ENCODE data around the gene NRARP.
A peak's percentile ranks its signal among the peaks of the same experiment; 100 is the strongest.

The NRARP gene

GRCh38 chr9:137310189-137311052 lies 8.3 kb upstream of the NRARP start:
- no peak for DNase-seq

DNA sequence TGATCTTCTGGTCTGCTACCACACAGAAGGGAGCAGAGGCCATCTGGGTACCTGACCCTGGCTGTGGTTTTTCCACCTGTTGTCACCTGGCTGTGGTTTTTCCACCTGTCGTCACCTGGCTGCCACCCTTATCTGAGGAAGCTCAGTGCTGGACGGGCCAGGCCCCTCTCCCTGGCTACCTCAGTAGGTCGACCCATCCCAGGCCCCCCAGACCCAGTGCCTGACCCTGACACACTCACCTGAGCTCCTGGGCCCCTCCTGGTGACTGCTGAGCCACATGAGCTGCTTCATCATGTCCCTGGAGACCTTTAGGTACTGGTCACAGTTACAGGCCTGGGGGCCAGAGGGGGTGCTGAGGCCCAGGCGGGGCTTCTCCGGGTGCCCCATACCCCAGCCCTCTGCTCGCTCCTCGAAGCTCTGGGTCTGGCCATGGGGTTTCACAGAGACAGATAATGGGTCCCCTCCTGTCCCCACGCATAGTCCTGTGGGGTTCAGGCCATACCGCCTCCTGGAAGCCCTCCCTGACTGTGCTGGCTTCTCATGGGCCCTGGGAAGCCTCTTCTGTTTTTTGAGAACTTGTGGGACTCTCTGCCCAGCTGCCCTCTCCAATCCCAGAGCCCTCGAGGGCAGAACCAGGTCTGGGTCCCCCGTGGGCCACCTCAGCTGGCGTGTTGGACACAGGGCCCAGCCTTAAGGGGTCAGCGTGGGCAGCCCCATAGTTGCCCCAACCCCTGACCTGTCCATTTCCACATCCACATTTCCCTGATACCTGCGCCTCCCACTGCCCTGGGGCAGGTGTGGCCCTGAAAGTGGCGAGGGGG lies 7.5 kb upstream of the NRARP start:
- no peak for DNase-seq

DNA sequence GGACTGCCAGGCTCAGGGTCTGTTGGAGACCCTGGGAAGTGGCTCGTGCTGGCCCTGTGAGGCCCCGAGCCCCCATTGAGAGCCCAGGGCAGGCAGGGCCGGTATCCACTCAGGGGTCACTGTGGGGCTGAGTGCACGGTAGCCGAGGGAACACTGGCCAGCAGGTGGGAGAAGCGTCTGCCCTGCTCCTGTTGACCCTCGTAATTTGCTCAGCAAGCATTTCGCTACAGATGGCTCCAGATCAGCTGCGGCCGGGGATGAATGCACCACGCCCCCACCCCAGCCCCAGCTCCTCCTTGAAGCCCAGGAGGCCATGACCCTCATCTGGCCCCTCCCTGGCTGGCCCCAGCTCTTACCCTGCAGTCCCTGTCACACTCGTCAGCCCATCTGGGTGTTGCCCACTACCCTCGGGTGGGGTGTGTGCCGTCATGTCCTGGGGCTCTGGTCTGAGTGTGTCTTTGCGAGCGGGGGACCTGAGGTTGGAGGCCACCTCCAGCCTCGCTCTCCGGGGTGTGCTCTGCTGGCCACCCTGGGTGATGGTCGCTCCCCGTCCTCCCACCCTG lies 6.1 kb upstream of the NRARP start:
- DNase-seq: no peak

DNA sequence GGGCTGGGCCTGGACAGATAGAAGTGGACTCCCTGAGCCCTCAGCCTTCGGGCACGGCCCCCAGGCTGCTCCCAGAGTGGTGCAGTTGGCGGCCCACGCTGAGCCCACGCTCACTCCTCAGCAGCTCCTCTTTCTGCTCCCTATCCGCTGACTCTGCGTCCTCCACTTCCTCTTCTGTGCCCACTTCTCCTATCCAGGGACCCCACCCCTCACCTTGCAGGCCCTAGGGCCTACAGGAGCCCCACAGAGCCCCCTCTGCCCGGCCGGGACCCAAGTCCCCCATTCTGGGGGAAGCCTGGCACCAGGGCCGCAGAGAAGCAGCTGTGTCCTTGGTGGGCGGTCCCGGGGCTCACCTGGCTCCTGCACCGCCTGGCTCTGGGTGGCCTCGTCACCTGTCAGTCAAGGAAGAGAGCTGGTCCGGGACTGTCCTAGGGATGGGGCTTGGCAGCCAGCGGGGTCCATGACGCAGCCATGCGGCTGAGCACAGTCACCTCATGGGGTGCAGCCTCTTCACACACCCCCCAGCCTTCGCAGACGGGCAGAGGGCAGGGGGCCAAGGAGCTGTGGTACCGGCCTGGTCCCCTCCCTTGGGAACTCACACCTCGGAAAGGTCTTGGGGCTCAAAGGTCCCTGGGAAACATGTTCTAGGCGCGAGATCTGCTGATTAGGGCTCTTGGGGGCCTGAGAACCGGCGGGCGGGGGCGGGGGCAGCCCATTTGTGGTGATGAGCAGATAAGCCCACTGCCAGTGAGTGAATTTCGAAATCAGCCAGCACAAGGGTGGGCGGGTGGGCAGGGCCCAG lies 5.4 kb upstream of the NRARP start:
- DNase-seq: no peak

- no peak for DNase-seq
Observed at GRCh38 chr9:137306850-137307254, 4.8 kb upstream of the NRARP start.

DNA sequence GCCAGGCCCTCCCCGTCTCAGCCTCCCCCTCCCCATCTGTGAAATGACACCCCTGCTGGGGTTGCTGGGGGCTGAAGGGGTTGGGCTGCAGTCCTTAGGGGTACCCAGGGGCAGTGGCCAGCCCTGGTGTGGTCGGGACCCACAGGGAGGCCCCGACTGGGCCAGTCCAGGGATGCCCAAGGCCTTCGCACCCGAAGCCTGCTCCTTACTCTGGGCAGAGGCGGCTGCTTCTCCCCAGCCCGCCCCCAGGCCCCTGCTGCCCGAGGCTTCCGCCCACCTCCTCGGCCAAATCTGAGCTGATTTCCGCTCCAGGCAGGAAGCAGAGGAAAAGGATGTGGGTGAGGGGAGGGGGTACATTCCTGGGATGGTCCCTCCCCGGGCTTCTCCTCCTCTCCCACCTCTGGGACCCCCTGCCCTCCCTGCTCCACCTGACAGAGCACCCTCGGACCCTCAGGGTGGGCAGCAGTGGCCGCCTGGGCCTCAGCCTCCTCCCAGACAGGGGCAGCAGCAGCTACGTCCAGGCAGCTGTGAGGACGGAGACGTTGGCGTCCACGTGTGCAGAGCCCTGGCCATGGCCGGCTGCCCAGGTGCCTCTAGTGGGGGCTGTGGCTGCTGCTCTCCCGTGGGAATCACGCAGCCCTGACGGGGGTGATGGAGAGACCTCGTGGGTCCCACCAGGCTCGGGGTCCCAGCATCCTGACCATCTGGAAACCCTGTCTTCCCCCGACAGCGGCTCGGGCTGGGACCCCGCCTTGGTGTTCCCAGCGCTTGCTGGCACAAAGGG lies 4.2 kb upstream of the NRARP start:
- DNase-seq: no peak

- DNase-seq: no peak
Observed at GRCh38 chr9:137305798-137306065, 3.7 kb upstream of the NRARP start.

GRCh38 chr9:137305060-137305797 lies 3.2 kb upstream of the NRARP start:
- peak; percentile 57 for DNase-seq

DNA sequence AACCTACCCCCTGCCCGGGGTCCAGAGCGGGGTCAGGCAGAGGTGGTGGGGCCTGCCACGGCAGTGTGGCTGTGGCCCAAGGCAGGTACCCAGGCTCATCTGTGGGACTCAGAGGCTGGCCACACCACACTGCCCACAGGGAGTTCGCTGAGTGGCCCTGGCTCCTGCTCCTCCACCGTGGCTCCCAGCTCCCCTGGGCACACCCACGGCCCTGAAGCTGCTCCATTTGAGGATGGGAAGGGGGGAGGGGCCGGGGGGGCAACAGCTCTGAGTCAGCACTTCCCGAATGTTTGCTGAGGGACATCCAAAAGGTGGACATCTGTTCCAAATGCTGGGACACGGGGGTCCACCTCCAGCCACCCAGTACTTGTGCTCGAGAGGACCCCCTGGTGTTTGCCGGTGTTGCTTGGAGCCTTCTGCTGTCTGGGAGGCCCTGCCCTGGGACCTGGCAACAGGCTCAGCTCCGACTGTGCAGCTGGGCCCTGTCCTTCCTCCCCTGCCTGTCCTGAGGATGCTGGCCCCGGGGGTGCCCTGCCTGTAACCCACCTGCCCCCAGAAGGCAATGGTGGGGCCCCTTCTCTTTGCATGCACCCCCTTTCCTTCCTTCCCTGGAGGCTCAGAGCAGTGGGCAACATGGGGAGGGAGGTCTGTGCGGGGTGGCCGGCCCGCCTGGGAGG lies 2.5 kb upstream of the NRARP start:
- DNase-seq: no peak

DNA sequence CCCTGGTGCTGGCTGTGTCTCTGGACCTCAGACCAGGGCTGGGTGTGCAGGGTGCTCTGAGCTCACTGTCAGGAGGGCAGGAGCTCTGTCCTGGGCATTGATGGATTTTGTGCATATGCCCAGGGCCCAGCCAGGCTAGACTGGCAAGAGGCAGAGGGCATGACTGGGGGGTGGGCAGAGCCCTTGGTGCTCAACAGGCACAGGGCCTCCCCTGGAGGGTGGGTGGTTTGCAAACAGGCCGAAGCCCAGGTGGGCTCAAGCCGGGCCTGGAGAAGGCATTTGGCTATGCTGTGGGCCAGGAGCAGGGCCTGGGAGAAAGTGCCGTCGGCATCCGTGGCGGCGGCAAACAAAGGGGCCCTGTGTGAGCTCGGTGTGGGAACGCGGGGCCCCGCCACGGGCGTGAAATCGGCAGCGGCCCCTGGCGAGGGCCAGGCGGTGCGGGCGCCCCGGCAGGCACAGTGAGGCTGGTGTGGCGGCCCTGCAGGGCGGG lies 1.9 kb upstream of the NRARP start:
- DNase-seq: no peak

GRCh38 chr9:137303151-137303892 lies 1.3 kb upstream of the NRARP start:
- no peak for DNase-seq

- no peak for DNase-seq
Observed at GRCh38 chr9:137302449-137303150, 529 bp upstream of the NRARP start.

DNA sequence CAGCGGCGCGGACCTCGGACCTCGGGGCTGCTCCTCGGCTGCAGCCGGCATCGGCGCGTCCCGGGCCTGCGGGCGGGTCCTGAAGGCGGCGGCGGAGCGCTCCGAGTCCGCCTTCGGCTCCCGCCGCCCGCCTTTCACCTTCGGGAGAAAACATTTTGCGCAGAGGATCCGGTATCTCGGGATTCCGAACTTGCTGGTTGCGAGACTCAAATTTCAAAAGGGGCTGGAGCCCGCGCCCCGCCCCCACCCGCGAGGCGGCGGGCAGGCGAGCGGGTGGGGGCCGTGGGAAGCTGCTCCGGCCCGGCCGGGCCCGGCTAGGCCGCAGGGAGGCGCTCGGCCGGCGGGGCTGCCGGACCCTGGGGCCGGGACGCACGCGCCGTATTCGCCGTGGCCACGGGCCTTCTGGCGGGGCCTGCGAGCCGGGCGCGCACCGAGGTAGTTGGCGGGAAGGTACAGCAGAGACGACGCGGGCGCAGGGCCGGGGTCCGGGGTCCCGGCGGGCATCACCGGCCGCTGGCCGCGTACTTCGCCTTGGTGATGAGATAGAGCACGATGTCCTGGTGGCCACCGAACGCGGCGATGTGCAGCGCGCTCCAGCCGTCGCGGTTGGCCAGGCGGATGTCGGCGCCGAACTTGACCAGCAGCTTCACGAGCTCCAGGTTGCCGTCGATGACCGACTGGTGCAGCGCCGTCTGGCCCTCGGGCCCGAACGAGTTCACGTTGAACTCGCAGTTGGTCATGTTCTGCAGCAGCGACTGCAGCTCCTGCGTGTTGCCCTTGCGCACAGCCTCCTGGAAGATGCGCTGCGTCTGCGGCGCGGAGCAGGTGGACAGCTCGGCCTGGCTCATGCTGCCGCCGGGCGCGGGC lies 757 bp downstream of the NRARP start:
- peak; percentile 16 for DNase-seq

DNA sequence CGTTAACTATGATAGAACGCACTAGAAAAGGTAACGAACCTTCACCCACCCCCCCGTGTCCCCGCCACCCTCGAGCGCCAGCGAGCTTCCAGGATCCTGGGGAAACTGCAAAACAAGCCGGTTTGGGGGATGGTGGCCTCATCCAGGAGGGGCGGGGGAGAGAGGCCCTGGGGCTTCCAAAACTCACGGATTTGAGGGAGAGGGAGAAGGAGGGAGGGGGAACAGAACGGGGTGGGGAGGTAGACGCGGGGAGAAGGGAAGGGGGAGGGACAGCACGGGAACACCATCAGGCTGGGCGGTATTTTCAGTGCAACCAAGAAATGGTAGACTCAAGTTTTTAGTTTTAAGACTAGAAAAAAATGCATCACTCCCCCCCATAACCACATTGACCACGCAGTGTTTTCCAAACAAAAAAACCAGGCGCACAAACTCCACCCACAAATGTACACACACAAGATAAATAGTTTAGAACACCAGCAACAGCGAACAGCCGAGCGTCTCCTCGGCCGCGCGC lies 1.4 kb downstream of the NRARP start:
- DNase-seq: no peak

- DNase-seq: peak; percentile 32
Observed at GRCh38 chr9:137299938-137300337, 2.1 kb downstream of the NRARP start.

GRCh38 chr9:137299203-137299565 lies 2.9 kb downstream of the NRARP start:
- no peak for DNase-seq

GRCh38 chr9:137298401-137299202 lies 3.5 kb downstream of the NRARP start:
- no peak for DNase-seq
